GM04503 (cell line): ENCODE results near the gene C2orf76.

ENCODE experiments used
- DNase-seq: peaks from one replicate; pipeline ENCODE4 v3.0.0-alpha.2; 2012; ENCODE audit warnings: low read depth

Gene C2orf76

DNA sequence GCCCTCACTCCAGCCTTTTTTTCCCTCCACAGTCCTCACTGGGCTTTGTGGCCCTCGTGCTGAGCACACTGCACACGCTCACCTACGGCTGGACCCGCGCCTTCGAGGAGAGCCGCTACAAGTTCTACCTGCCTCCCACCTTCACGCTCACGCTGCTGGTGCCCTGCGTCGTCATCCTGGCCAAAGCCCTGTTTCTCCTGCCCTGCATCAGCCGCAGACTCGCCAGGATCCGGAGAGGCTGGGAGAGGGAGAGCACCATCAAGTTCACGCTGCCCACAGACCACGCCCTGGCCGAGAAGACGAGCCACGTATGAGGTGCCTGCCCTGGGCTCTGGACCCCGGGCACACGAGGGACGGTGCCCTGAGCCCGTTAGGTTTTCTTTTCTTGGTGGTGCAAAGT lies 103.6 kb downstream of the C2orf76 start:
- no peak for DNase-seq

DNA sequence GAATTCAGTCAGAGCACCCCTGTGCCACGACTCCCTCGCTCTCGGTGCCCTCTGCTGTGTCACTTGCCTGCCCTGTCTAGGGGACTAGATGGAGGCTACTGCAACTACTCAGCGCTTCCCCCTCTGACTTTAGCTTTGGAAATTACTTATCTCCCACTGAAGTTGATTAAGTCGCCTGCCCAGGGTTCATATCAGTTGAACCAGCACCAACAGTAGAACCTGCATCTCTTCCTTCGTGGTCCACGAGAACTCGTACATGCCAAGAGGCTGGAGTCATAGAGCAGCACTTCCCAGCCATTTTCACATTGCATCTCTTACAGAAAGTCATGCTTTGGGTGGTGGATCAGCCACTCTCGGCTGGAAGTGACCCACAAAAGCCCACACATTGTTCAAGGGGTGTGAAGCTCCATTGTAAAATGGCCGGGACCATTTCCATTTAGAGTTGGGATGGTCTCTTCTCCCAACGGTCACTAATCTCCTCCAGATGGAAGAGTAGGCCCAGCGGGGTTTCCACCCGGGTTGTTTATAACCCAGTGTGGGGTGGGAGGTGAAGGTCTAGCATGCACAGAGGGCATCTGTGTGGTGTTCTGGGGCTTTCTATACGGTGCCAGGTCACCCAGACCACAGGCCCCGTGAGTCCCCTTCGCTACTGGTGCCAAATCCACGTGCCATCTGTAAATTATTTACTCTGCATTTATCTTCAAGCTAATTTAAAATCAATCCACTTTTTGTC lies 105.0 kb downstream of the C2orf76 start:
- no peak for DNase-seq

DNA sequence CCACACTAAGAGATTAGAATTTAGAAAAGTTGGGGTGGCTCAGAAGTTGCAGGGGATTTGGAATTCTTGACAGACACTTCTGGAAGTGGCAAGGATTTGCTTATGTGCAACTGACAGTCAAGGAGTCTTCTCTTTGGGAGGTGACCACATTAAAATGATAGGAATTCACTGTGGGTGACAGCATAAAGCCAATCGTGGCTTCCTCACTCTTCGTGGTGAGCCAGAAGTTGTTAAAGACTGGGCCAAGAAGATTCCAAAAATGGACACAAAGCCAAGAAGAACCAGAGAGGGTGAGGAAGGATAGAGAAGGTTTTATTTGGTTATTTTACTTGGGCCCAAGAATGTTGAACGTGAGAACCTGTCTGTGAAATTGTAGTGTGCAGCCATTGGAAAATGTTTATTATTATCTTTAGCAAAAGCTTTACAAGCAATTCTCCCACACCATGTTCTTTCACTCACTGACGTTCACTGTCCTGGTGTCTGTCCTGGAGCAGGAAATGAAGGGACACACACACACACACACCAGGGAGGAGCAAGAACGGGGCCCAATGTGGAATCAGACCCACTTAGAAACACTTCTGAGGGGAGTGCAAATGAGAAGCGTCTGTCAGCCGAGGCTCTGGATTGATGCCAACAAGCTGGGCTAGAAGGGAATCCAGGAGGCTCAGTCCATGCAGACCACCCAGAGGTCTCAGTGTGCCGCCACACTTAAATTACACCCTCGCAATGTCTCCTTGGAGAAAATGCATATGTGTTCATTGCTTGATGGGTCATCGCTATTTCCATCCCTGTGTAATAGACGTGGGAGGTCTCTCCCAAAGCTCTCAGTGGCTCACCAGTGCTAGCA lies 105.8 kb downstream of the C2orf76 start:
- DNase-seq, result peak; percentile 55

DNA sequence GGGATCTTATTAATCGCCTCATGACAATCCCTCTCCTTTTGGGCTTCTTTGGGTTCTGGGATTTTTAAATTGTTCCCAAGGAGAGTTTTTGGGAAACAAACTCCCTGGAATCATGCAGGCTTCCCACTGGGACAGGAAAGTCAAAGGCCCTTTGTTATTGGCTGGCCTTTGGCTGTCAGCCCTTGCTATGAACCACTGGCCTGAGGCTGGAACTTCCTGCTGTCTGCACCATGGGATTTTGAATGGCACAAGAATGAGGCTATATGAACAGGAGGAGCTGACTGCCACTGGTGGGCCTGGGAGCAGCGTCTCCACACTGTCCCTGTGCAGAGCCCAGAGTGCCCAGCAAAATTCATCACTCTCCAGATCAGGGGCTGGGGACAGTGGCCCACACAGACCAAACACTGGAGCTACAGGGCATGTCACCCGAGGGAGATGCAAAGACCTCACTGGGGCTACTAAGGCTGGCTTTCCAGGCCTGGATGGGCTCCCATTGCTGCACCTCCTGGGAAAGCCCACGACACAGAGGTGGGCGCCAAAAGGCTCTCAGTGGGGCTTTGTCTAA lies 107.3 kb downstream of the C2orf76 start:
- no peak for DNase-seq

DNA sequence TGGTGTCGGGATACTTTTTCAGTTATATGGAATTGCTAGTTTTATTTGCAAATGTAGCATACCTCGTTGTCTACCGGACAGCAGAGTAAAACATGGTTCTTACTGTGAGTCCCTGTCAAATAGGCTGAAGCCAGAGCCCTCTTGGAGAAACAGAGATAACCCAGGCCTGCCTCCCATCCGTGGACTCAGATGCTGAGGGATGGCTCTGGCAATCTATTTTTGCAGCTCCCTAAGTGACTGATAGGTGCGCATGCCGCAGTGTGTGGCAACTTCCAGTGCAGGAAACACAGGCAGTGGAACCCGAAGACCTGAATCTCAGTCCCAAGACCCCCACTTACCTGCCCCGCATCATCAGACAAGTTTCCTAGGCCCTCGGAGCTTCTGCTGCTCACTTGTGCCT lies 109.4 kb downstream of the C2orf76 start:
- no peak for DNase-seq

- DNase-seq, result no peak
Measured at GRCh38 chr2:119256582-119256921, 110.1 kb downstream of the C2orf76 start.

DNA sequence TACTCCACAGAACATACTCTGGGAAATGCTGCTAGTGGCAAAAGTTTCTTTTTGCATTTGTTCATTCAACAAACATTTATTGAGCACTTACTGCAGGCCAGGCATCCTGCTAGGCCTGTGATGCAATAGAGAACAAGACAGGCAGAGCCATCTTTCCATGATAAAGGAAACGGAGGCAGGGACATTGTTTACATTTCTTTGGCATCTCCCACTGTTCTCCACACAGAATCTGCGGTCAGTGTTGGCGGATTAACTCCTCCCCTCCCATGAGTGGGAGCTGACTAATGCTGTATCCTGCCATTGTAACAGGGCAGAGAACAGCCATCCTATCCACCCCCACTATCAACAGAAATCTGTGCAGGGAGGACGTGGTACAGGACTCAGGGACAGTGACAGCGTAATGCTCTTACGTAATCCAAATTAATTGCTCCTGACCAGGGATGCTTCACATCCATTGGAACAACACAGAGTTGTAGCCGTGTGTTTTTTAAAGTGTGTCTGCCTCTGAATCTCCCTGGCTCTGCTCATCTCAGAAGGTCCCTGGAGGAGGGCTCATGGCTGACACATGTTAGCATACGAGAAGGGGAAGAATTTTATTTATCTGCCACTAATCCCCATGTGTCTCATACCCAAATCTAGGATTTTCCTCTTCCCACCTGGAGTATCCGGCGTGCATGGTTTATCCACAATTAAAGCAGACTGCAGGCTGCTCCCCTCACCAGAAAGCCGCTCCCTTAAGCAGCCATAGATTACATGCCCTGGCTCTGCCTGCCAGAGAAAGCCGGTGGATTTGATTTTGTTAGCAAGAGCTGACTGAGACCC lies 110.7 kb downstream of the C2orf76 start:
- DNase-seq, result peak; percentile 96

GRCh38 chr2:119254601-119255080 lies 112.0 kb downstream of the C2orf76 start:
- DNase-seq, result no peak

- no peak for DNase-seq
Measured at GRCh38 chr2:119253760-119254600, 112.7 kb downstream of the C2orf76 start.

DNA sequence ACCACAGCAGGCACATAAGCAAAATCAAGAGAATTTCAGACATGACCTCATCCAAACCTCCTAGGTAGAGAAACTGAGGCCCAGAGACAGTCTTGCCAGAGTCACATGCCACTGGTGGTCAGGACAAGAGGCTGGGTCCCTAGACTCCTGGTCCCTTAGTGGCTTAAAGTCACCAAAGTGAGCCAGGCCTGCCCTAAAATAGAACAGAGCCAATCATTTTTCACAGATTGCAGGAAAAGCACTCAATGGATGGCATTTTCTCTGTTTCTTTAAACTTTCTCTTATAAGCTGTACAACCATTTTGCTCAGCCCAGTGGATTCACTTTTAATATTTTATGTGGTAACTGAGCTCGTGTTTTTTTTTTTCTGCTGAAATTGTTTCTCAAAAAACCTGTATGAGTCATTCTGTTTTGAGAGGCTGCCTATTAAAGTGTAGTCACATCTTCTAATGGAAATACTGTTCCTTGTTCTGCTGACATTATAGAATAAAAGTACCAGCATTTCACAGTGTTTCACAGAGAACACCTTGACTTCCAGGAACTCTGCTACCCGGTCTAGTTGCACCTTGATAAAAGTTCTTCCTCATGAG lies 113.4 kb downstream of the C2orf76 start:
- DNase-seq, result no peak
